ENCODE results near the gene GRIN3B. TPM values are rescaled to one million over a fixed set of nuclear protein-coding genes. Genes with fewer than 3 reads are reported as not detected.

The GRIN3B gene
- total and polyA plus RNA-seq, 9 of the 15 experiments (the other 6 are each of a cell fraction or from before 2014, with no cell fraction given), result 0.06 to 0.95 (median 0.19) TPM; not detected in 6

DNA sequence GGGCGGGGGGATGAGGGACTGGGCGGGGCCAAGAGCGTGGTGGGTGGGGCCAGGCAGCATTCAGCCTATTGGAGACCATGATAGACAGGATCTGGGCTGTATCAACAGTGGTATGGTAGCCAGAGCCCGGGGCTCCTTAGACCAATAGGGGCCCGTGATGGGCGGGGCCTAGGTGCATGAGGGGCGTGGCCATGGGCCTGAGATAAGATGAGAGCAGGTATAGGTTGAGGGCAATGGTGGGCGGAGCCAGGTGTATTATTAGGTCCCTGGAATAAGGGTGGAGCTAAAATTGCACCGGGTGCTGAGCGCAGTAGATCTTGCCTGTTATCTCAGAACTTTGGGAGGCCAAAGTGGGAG is 45.0 kb downstream of the GRIN3B start (continued):
- TF ChIP-seq NEUROD1 (IDR thresholded peaks at IDR 0.05; ENCODE audit: borderline replicate concordance, low read depth, low read length, partially characterized antibody), result peak; percentile 14
- no peak for TF ChIP-seq PHB (CRISPR knock-in tag; IDR thresholded peaks at IDR 0.05)
- TF ChIP-seq NRF1 (conservative IDR thresholded peaks at IDR 0.05 in 1 of 2, IDR thresholded peaks at IDR 0.05 in 1 of 2), result peak; percentile 53 to 60; a peak in 3 of 4 replicates
- TF ChIP-seq, protein P1, sequence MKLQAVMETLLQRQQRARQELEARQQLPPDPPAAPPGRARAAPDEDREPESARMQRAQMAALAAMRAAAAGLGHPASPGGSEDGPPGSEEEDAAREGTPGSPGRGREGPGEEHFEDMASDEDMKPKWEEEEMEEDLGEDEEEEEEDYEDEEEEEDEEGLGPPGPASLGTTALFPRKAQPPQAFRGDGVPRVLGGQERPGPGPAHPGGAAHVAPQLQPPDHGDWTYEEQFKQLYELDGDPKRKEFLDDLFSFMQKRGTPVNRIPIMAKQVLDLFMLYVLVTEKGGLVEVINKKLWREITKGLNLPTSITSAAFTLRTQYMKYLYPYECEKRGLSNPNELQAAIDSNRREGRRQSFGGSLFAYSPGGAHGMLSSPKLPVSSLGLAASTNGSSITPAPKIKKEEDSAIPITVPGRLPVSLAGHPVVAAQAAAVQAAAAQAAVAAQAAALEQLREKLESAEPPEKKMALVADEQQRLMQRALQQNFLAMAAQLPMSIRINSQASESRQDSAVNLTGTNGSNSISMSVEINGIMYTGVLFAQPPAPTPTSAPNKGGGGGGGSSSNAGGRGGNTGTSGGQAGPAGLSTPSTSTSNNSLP (IDR thresholded peaks at IDR 0.05; ENCODE audit: borderline replicate concordance, low read depth, low read length), result peak; percentile 73; the same call in 1 of the 2 replicates
- TF ChIP-seq LCOR (CRISPR knock-in tag; IDR thresholded peaks at IDR 0.05), result 0 out of 2 replicates have a peak, but pooled peaks have one; percentile 8
- no peak for TF ChIP-seq MED1 (CRISPR knock-in tag; IDR thresholded peaks at IDR 0.05; ENCODE audit: borderline replicate concordance)
- TF ChIP-seq MEIS2 (IDR thresholded peaks at IDR 0.05; ENCODE audit: partially characterized antibody), result peak; percentile 47
- peak; percentile 47 for TF ChIP-seq RBM25 (IDR thresholded peaks at IDR 0.05; ENCODE audit: low read depth, low read length, severe bottlenecking)
- peak in 1 of 2 experiments; percentile 45; a peak in 2 of 4 replicates for TF ChIP-seq SRF (CRISPR knock-in tag; IDR thresholded peaks at IDR 0.05)
- TF ChIP-seq NFYB (IDR thresholded peaks at IDR 0.05; ENCODE audit: extremely low read depth, insufficient read length), result peak; percentile 65
- no peak for TF ChIP-seq FOXJ3 (CRISPR knock-in tag; IDR thresholded peaks at IDR 0.05)
- TF ChIP-seq CREM (IDR thresholded peaks at IDR 0.05; ENCODE audit: low read depth), result peak; percentile 77
- TF ChIP-seq RCOR1 (IDR thresholded peaks at IDR 0.05; ENCODE audit: borderline replicate concordance in 1 of 2, low read depth in 2 of 2, low read length in 2 of 2), result peak in 1 of 2 experiments; percentile 37; a peak in 1 of 4 replicates
- peak; percentile 23; the same call in 1 of the 2 replicates for TF ChIP-seq JUND (IDR thresholded peaks at IDR 0.05; ENCODE audit: borderline replicate concordance, low read depth, low read length)
- TF ChIP-seq JUND (tag; IDR thresholded peaks at IDR 0.05; ENCODE audit: borderline replicate concordance, low read depth, low read length), result no peak
- TF ChIP-seq ZNF668 (CRISPR knock-in tag; IDR thresholded peaks at IDR 0.05), result no peak
- no peak for TF ChIP-seq ZNF3 (CRISPR knock-in tag; IDR thresholded peaks at IDR 0.05)
- TF ChIP-seq SP1 (CRISPR knock-in tag; IDR thresholded peaks at IDR 0.05), result peak; percentile 89
- TF ChIP-seq NFIC (IDR thresholded peaks at IDR 0.05), result no peak
- no peak for TF ChIP-seq ZSCAN29 (IDR thresholded peaks at IDR 0.05)
- TF ChIP-seq, protein P2, sequence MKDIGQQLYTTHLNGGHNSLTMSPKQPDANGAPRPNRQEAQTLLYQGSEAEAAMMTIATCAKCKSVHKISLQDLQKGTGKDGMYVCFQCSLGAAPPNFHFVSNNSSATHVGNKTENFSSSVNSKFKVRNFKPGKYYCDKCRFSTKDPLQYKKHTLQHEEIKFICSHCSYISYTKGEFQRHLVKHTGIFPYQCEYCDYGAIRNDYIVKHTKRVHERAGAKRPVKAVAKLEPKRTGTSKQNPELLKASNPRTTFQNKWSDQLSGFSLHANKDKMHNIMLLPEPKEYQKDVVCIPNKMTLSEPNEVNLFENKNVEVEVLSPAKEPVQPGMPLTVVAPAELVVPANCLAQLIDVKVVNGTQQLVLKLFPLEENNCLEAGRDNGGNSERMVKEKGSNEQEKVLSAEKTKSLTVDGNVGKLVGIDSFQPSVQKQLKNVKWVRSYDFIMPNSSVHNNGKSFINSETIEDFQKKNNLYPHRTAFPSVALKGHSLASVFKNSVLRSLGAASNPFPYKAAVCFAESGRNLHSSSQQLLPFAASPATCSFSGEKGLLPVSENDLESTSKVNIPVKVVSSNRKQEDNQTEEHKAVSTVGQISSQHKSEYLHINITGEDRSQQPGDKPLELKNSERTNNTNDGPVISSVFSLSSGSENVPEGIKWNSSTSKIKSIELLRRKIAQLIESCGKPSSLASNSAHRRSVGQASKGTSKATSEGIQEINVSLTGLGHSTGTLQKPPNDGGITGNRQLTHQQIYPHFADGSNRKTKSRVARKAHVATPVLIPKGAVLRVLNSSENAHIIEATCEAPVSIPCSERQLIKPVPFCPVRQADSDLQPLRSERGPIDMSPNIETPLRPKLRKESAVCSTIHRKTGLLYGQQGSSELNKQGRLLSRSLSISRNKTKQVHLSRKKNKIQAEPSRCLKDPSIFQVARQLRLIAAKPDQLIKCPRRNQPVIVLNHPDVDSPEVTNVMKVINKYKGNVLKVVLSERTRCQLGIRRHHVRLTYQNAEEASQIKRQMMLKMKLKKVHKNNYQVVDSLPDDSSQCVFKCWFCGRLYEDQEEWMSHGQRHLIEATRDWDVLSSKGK (CRISPR knock-in tag; IDR thresholded peaks at IDR 0.05), result no peak
- TF ChIP-seq, protein P3, sequence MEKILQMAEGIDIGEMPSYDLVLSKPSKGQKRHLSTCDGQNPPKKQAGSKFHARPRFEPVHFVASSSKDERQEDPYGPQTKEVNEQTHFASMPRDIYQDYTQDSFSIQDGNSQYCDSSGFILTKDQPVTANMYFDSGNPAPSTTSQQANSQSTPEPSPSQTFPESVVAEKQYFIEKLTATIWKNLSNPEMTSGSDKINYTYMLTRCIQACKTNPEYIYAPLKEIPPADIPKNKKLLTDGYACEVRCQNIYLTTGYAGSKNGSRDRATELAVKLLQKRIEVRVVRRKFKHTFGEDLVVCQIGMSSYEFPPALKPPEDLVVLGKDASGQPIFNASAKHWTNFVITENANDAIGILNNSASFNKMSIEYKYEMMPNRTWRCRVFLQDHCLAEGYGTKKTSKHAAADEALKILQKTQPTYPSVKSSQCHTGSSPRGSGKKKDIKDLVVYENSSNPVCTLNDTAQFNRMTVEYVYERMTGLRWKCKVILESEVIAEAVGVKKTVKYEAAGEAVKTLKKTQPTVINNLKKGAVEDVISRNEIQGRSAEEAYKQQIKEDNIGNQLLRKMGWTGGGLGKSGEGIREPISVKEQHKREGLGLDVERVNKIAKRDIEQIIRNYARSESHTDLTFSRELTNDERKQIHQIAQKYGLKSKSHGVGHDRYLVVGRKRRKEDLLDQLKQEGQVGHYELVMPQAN (IDR thresholded peaks at IDR 0.05; ENCODE audit: borderline replicate concordance), result no peak

All from K562 (cell line).